ENCODE data around the gene USP31.
A peak's percentile ranks its signal among the peaks of the same experiment; 100 is the strongest.

Gene USP31

GRCh38 chr16:23149267-23149992, at the start of gene USP31:
USP31 (minus strand) TSS chr16:23149452; CDS start chr16:23149270, 182 bp downstream.
- peak; percentile 73 to 75 for DNase-seq (ENCODE audit: low read depth in 2 of 2)

DNA sequence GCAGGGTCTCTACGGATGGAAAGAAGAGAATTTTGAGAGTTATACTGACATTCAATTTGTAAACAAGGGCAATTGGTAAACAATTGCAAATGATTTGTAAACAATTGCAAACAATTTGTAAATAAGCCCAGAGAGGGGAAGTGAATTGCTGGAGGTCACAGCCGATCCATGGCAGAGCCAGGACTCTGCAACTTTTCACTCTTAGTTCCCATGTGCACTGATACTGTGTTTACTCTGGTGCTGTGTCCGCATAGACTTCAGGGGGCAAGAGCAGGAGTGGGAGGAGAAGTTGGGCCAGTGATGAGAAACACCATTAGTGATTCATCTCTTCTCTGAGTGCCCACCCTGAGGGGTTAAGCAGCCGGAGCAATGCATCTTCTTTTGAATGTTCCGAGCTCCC, 47.3 kb upstream of the USP31 start:
- no peak for DNase-seq (ENCODE audit: low read depth in 2 of 2)

DNA sequence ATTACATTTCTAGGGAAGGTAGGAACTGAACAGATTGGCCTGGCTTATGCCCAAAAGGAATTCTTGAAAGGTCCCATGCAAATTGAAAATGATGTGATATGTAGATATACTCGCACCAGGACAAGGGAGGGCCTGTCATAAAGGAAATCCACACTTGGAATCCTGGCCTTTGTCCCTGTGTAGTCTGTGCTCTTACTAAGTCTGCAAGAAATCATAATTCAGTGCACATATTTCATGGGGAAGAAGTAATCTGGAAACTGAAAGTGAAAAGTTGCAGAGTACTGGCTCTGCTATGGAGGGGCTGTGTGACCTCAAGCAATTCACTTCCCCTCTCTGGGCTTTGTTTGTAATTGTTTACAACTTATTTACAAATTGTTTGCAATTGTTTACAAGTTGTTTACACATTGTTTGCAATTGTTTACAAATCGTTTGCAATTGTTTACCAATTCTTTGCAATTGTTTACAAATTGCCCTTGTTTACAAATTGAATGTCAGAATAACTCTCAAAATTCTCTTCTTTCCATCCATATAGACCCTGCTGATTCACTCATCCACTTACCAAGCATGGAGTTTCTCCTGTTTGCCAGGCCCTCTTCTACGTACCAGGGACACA, 46.2 kb upstream of the USP31 start:
- no peak for DNase-seq (ENCODE audit: low read depth in 2 of 2)

- DNase-seq (ENCODE audit: low read depth in 2 of 2), result no peak
Measured at GRCh38 chr16:23194497-23195221, 45.4 kb upstream of the USP31 start.

- DNase-seq (ENCODE audit: low read depth in 2 of 2), result no peak
Measured at GRCh38 chr16:23188911-23189310, 39.7 kb upstream of the USP31 start.

DNA sequence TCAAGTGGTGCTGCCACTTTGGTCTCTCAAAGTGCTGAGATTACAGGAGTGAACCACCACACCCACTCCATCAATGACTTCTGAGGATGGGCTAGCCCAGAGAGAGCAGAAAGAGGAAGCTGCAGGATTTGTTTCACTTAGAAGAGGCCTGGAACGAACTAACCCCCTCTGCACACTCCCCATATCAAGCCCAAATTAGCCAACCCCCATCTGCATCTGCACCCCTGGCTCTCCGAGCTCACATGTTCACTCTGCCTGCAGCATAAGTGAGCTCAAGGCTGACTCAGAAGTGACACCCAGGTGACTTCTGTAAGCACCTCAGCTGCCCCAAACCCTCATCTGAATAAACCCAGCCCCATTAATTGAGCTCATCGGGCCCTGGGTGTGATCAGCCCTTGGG, 38.1 kb upstream of the USP31 start:
- no peak for DNase-seq (ENCODE audit: low read depth in 2 of 2)

GRCh38 chr16:23186171-23186570, 36.9 kb upstream of the USP31 start:
- DNase-seq (ENCODE audit: low read depth in 2 of 2), result no peak

DNA sequence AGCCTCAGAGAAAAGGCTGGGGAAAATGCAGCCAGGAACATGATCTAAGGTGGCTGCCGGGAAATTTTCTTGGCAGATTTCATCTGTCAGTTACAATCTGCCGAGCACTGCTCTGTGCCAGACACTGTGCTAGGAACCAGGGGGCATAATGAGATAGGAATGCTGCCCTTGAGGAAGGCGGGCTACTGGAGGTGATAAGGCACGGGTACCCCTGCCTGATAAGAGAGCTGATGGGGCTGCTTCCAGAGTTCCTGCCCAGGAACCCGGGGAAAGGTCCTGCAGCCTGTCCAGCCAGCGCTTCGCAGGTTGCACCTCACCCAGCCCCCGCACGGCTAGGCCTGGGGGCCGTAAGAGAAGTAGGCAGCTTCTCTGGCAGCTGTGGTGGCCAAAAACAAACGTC, 36.4 kb upstream of the USP31 start:
- DNase-seq (ENCODE audit: low read depth in 2 of 2), result no peak

- no peak for DNase-seq (ENCODE audit: low read depth in 2 of 2)
Measured at GRCh38 chr16:23183543-23183862, 34.3 kb upstream of the USP31 start.

GRCh38 chr16:23182679-23183542, 33.7 kb upstream of the USP31 start, which contains the start of gene SCNN1G:
SCNN1G (plus strand) TSS chr16:23182745; CDS start chr16:23186272, 3,527 bp downstream.
- DNase-seq (ENCODE audit: low read depth in 2 of 2), result no peak

- peak; percentile 4 to 42 for DNase-seq (ENCODE audit: low read depth in 2 of 2)
Measured at GRCh38 chr16:23182206-23182678, 33.0 kb upstream of the USP31 start.

DNA sequence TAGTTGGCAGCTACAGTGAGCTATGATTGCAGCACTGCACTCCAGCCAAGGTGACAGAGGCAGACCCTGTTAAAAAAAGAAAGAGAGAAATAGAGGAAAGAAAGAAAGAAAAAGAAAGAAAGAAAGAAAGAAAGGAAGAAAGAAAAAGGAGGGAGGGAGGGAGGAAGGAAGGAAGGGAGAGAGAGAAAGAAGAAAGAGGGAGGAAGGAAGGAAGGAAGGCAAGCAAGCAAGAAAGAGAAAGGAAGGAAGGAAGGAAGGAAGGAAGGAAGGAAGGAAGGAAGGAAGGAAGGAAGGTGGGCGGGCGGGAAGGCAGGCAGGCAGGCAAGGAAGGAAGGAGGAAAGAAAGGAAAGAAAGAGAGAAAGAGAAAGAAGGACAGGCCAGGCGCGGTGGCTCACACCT, 32.3 kb upstream of the USP31 start:
- DNase-seq (ENCODE audit: low read depth in 2 of 2), result no peak

GRCh38 chr16:23175651-23176050, 26.4 kb upstream of the USP31 start:
- DNase-seq (ENCODE audit: low read depth in 2 of 2), result no peak

- DNase-seq (ENCODE audit: low read depth in 2 of 2), result no peak
Measured at GRCh38 chr16:23174622-23175021, 25.4 kb upstream of the USP31 start.

DNA sequence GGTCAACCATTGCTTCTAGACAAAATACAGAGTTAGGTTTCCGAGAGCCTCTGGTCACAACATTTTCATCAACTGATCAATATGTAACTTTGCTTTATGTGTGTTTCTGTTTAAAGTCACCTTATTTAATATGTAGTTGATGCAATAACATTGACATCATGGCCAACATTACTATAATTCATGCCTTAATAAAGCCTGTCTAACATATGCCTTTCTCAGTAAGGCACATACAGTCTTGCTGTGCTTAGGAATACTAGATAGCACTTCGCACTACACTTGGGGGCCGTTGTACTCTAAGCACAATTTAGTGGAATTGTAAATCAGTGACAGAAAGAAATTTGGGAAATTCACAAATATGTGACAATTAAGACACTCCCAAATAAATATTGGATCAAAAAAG, 23.7 kb upstream of the USP31 start:
- DNase-seq (ENCODE audit: low read depth in 2 of 2), result no peak

- DNase-seq (ENCODE audit: low read depth in 2 of 2), result no peak
Measured at GRCh38 chr16:23172583-23172982, 23.3 kb upstream of the USP31 start.

- no peak for DNase-seq (ENCODE audit: low read depth in 2 of 2)
Measured at GRCh38 chr16:23164736-23165135, 15.5 kb upstream of the USP31 start.

GRCh38 chr16:23163921-23164320, 14.7 kb upstream of the USP31 start:
- DNase-seq (ENCODE audit: low read depth in 2 of 2), result no peak

- DNase-seq (ENCODE audit: low read depth in 2 of 2), result no peak
Measured at GRCh38 chr16:23160574-23160973, 11.3 kb upstream of the USP31 start.

GRCh38 chr16:23160082-23160481, 10.8 kb upstream of the USP31 start:
- no peak for DNase-seq (ENCODE audit: low read depth in 2 of 2)

- no peak for DNase-seq (ENCODE audit: low read depth in 2 of 2)
Measured at GRCh38 chr16:23158114-23158513, 8.9 kb upstream of the USP31 start.

DNA sequence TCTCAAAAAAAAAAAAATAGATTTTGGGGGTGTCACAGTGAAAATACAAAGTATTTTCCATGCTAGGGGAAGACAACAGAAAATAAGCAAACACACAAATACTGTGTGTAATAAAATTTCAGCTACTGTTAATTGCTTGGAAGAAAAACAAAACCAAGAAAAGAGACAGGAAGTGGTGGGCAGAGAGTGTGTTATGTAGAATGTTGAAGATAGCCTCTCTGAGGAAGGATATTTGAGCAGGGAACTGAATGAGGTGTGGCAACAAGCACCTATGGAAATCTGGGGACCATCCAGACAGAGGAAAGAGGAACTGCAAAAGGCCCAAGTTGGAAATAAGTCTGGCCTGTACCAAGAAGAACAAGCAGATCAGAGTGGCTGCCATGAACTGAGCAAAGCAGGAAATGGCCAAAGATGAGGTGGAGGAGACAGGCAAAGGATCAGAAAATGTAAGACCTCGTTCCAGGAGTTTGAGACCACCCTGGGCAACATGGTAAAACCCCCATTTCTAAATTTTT, 7.8 kb upstream of the USP31 start:
- DNase-seq (ENCODE audit: low read depth in 2 of 2), result no peak
